GM18858 (cell line): Measurements from ENCODE around the gene ITGB7.

Source experiments
- ATAC-seq: cut with Tn5 transposase; IDR thresholded peaks from one replicate; pipeline ENCODE4 v1.9.1; 2021; ENCODE audit not compliant: unreplicated experiment

ITGB7 gene

DNA sequence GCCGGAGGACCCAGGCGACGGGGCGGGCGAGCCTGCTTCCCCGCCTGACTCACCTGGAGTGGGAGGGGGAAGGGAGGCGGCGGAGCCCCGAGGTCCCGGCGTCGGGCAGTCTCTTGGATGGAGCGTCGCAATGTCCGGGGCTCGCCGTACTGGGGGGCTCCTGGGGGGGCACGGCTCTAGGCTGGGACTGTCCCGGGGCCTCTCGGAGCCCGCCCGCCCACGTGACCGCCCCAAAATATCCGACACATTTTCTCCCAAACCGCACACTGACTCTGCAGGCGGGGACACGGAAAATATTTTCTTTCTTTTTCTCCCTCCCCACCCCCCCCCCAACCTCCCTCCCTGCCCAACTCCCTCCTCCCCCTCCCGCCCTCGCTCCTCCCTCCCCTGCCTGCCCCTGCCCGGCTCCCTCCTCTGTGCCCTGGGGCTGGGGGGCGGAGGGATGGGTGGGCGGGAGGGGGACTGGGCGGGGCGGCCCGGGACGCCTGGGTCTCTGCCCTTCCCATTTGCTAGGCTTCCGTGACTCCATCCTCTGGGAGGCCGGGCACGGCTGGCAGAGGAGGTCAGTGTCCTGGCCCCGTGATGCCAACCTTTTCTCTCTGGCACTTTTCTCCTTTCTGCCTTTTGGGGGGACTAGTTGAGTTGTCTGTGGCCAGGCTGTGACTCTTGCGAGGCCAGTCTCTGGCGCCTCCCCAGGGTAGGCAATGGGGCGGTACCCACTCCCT, 25.0 kb upstream of the ITGB7 start, which contains the start of gene RARG:
TSS of gene RARG (minus strand) at position 289 of the 725 bp plus-strand sequence. CDS start 4,664 bp downstream, outside the sequence.
- ATAC-seq, result no peak

GRCh38 chr12:53231671-53231920, 24.5 kb upstream of the ITGB7 start:
- no peak for ATAC-seq

- ATAC-seq, result no peak
These were observed 23.2 kb upstream of the ITGB7 start for GRCh38 chr12:53230108-53230845.

GRCh38 chr12:53229454-53229853, 22.4 kb upstream of the ITGB7 start:
- ATAC-seq, result no peak

- no peak for ATAC-seq
These were observed 20.8 kb upstream of the ITGB7 start for GRCh38 chr12:53227836-53228235.

- no peak for ATAC-seq
These were observed 20.3 kb upstream of the ITGB7 start for GRCh38 chr12:53227341-53227740.

- ATAC-seq, result no peak
These were observed 19.8 kb upstream of the ITGB7 start for GRCh38 chr12:53226815-53227214.

DNA sequence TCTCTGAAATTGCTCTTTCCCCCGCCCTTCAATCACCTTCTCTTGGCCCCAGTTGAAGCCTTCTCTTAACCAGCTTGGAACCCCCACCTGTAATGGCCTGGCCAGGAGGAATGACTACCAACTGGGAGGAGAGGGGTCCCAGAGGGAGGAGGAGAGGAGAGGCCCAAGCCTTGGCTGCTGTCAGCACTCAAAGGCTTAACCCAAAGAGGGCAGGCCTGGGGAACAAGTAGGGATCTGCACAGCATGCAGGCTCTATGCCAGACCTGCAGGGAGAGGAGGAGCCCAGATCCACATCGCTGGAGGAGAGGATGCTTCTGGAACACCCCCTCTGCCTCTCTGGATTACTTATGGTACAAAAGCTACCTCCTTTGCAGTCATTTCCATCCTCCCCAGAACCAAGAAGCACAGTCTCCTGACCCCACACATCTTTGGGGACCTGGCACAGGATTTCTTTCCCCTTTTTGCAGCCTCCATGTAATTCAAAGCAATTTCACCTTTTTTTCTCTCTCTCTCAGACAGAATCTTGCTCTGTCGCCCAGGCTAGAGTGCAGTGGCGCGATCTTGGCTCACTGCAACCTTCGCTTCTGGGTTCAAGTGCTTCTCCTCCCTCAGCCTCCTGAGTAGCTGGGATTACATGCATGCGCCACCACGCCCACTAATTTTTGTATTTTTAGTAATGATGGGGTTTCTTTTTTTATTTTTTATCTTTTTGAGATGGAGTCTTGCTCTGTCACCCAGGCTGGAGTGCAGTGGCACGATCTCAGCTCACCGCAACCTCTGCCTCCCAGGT, 18.8 kb upstream of the ITGB7 start:
- ATAC-seq, result no peak

- ATAC-seq, result no peak
These were observed 18.0 kb upstream of the ITGB7 start for GRCh38 chr12:53224897-53225634.

DNA sequence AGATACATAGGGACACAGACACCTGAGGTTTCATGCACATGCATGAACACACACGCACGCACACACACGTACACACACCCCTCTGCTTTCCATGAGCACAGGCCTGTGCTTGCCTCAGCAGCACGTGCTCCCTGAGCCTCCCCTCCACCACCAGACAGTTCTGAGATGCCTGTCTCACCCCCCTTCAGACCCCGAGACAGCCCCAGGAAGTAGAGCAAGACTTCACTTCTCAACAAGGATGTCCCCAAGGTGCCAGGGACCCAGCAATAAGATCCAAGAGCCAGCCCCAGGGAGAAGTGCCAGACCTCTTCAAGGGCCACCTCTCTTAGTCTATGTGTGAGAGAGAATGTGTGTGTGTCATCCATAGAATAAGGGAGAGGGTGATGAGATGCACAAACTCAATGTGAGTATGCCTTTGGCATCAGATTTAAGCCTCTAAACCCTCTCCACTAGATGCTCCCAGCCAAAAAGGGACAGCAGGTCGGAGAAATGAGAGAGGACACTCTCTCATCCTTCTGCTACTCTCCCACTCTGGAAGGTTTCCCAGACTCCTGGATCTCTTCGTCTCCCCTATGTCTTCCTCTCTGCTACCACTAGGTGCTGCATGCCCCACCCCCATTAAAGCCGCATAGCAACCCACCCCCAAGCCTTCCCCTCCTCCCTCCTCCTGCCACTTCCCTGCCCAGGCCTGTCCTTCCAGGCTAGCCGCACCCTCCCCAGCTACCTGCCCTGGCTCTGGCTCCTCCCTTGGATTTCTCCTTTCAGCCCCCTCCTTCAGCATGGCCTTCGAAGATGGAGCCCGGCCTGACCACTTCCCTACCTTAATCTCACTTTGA, 17.2 kb upstream of the ITGB7 start:
- no peak for ATAC-seq

DNA sequence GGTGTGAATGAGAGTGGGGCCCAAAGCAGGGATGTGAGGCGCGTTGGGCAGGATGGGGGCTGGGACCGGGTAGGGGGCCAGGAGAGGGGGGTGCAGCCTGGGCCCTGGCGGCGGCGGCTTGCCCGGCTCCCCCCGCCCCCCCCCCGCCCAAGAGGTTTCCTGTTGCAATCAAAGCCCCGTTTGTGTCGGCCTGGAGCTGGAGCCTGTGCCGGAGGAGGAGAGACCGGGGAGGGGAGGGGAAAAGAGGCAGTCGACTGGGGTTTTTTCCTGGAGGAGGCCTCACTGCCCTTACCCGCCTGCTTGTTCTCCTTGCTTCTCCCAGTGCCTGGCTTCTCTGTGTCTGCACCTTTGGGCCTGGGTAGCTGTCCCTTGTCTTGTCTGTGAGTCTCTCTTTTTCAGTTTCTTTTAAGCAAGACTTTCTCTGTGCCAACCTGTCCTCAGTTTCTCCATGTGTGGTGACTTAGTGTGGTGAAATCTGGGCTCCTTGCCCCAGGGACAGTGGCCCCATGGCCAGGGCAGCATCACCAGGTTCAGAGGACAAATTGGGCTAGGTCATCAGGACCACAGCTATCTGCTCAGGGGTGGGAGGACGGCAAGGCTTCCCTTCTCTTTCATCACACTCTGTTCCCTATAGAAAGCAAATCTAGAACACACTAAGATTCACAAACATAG, 16.5 kb upstream of the ITGB7 start:
- ATAC-seq, result no peak

- no peak for ATAC-seq
These were observed 15.8 kb upstream of the ITGB7 start for GRCh38 chr12:53222806-53223261.

DNA sequence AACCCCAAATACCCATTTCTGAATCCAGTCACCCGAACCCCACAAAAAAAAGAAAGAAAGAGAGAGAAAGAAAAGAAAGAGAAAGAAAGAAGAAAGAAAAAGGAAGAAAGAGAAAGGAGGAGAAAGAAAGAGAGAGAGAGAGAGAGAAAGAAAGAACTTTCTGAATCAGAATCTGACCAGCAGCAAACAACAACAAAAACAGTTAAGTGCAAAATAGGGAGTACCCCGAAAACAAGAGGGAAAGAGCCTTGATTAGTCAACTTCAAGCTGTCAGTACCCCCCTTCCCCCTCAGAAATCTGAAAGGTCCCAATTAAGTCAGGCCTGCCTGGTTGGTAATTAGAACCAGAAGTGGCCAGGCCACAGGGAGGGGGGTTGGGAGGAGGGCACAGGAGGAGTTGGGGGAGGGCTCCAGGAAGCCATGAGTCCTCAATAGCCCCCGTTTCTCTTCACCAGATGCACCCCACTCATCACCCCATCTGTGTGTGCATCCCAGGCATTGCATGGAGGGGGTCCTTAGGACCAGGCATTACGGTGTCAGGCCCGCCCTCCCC, 15.2 kb upstream of the ITGB7 start:
- no peak for ATAC-seq

GRCh38 chr12:53221203-53222080, 14.4 kb upstream of the ITGB7 start:
- ATAC-seq, result no peak

DNA sequence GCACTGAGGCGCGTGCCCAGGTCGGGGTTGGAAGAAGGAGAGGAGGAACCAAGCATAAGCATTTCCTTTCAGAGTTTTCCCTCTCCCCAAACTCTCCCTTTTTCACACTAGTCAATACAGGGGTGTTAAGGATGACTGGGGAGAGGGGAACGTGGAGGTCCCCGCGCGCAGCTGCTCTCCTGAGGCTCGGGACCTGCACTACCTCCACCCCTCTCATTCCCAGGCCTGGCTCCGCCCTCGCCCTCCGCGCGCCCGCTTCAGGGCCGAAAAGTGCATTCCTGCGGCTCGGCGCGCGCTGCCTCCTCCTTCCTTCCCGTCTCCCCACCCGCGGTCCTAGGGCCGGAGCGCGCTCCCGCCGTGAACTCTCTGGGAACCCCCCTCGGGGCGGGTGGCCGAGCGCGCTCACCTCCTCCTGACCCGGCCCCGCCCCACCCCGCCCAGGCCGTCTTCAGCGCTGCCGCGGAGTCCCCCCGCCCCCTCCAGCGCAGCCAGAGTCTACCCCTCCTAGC, 13.7 kb upstream of the ITGB7 start:
- peak; percentile 38 for ATAC-seq

DNA sequence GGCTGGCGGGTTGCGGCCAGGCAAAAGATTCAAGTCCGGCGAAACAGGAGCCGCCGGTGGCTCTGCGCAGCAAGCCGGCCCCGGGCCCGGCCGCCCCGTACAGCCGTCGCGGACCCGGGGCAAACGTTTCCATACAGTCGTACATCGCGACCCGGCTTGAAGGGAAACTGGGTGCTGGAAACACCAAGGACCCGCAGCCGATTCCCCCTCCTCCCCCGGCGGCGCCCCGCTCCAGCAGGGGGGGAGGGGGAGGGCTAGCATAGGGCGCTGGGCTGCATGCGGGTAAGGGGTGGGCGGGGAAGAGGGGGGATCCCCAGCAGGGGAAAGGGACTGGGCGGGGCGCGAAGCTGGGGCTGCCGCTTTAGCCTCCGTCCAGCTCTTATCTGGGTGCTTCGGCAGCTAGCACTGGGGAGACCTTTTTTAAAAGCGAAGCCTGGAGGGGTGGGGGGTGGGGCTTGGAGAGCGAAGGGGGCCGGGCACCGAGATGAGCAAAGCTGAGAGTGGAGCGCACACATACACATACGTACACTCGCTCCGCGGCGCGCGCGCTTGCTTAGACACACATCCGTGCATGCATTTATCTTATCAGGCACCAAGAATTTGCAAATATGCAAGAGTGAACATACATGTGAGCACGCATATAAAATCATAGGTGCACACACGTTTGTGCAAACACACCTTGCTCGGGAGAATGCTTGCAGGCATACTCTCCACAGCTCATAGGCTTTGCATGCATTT, 13.1 kb upstream of the ITGB7 start:
- ATAC-seq, result peak; percentile 20

GRCh38 chr12:53219292-53219955, 12.4 kb upstream of the ITGB7 start:
- no peak for ATAC-seq
